Astrocyte (in vitro differentiated cells and primary cell): ENCODE measurements around the gene YBX2. TPM values are rescaled to one million over a fixed set of nuclear protein-coding genes. Genes with fewer than 3 reads are reported as not detected.
"Not testable (repeated sequence)": the region's sequence is repeated elsewhere in the genome, so short reads cannot be mapped to it uniquely, and the experiment has no call there.

ENCODE experiments used
- DNase-seq: peaks from one replicate; pipeline ENCODE4 v3.0.0-alpha.2; 2010; ENCODE audit warnings: low read depth
- FAIRE-seq: peaks from 2 replicates; lab custom pipeline; 2011; peaks lifted over from hg19 to GRCh38; lab: Jason Lieb, UNC
- H2AFZ ChIP-seq: 2 replicates; pipeline ENCODE4 v1.6.0; 2012; ENCODE audit warnings: low read depth, low read length, inconsistent platforms
- H3K27ac ChIP-seq: 2 replicates; pipeline ENCODE4 v1.5.1; 2011; ENCODE audit warnings: low read depth, low read length, inconsistent platforms
- H3K27me3 ChIP-seq: 2 replicates; pipeline ENCODE4 v1.6.0; 2011; ENCODE audit warnings: low read length, inconsistent platforms; ENCODE audit not compliant: insufficient read depth
- H3K36me3 ChIP-seq: 2 replicates; pipeline ENCODE4 v1.5.1; 2011; ENCODE audit warnings: low read length, inconsistent platforms; ENCODE audit not compliant: insufficient read depth
- H3K4me1 ChIP-seq: 2 replicates; pipeline ENCODE4 v1.5.1; 2011; ENCODE audit warnings: low read length, inconsistent platforms; ENCODE audit not compliant: insufficient read depth
- H3K4me2 ChIP-seq: 2 replicates; pipeline ENCODE4 v1.6.0; 2012; ENCODE audit warnings: low read length, inconsistent platforms
- H3K4me3 ChIP-seq: 2 replicates; pipeline ENCODE4 v1.5.1; 2011; ENCODE audit warnings: low read depth, mild to moderate bottlenecking, low read length, inconsistent platforms; ENCODE audit not compliant: insufficient read depth
- H3K79me2 ChIP-seq: 2 replicates; pipeline ENCODE4 v1.6.0; 2012; ENCODE audit warnings: mild to moderate bottlenecking, low read length, inconsistent platforms; ENCODE audit not compliant: insufficient read depth
- H3K9ac ChIP-seq: 2 replicates; pipeline ENCODE4 v1.6.0; 2012; ENCODE audit warnings: mild to moderate bottlenecking, low read length, inconsistent platforms
- H3K9me3 ChIP-seq: 2 replicates; pipeline ENCODE4 v1.5.1; 2012; ENCODE audit warnings: low read depth, mild to moderate bottlenecking, low read length, inconsistent platforms; ENCODE audit not compliant: insufficient read depth
- H4K20me1 ChIP-seq: 2 replicates; pipeline ENCODE4 v1.6.0; 2012; ENCODE audit warnings: low read length, inconsistent platforms; ENCODE audit not compliant: insufficient read depth
- H3K27ac Mint-ChIP-seq: one replicate; pipeline ENCODE4 v1.8.0; 2021; ENCODE audit warnings: mild to moderate bottlenecking, mixed read lengths; ENCODE audit not compliant: unreplicated experiment
- H3K27me3 Mint-ChIP-seq: one replicate; pipeline ENCODE4 v1.8.0; 2021; ENCODE audit warnings: low read depth, mixed read lengths; ENCODE audit not compliant: unreplicated experiment
- H3K36me3 Mint-ChIP-seq: one replicate; pipeline ENCODE4 v1.8.0; 2021; ENCODE audit warnings: low read depth, mixed read lengths; ENCODE audit not compliant: unreplicated experiment
- H3K4me1 Mint-ChIP-seq: one replicate; pipeline ENCODE4 v1.8.0; 2021; ENCODE audit warnings: low read depth, mixed read lengths; ENCODE audit not compliant: unreplicated experiment
- H3K4me3 Mint-ChIP-seq: one replicate; pipeline ENCODE4 v1.8.0; 2021; ENCODE audit warnings: mild to moderate bottlenecking, moderate library complexity, mixed read lengths; ENCODE audit not compliant: unreplicated experiment
- H3K9me3 Mint-ChIP-seq: one replicate; pipeline ENCODE4 v1.8.0; 2021; ENCODE audit warnings: mild to moderate bottlenecking, mixed read lengths; ENCODE audit not compliant: unreplicated experiment
- EZH2 ChIP-seq: IDR thresholded peaks from 2 replicates; pipeline ENCODE4 v1.6.1; 2012; ENCODE audit warnings: mild to moderate bottlenecking, low read length, inconsistent platforms; ENCODE audit not compliant: insufficient read depth
- total RNA-seq: library from RNA; stranded (reverse); gene quantifications from 2 replicates; pipeline ENCODE4 v1.2.1, GENCODE V29; 2021
- TF ChIP-seq, protein P1 (sequence below): IDR thresholded peaks from 2 replicates; pipeline ENCODE4 v1.5.1; 2011; ENCODE audit warnings: low read depth, mild to moderate bottlenecking, inconsistent platforms, low read length, moderate library complexity; ENCODE audit not compliant: insufficient read depth

The YBX2 gene
- total RNA-seq, 1 donor from 2014 or later, result 0.86 TPM

DNA sequence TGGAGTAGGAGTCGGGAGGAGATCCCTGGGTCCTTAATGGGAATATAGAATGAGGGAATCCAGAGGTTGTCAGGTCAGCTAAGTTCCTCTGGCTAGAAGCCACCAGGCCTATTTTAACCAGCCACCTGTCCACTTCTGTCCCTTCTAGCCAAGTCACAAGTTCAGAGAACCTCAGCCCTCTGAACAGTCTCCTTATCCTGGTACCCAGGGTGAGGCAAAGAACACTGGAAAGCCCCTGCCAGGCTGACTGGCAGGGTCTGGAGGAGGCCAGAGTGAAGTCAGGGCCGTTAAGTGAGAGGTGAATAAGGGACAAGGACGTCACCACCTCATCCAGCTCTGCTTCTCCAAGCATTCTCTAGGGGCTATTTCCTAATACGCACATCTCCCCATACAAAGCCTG is 45.6 kb downstream of the YBX2 start:
- peaks cover 72% of the 10 kb centered on the region for H3K79me2 ChIP-seq
- no peaks in the 10 kb centered on the region for H3K9me3 ChIP-seq
- no peak overlapping the region for H3K27ac ChIP-seq
- H3K4me3 ChIP-seq, result no peak overlapping the region
- peaks cover 15% of the 10 kb centered on the region for H3K4me1 ChIP-seq
- H3K36me3 Mint-ChIP-seq, result peaks cover 7% of the 10 kb centered on the region
- TF ChIP-seq, protein P1, sequence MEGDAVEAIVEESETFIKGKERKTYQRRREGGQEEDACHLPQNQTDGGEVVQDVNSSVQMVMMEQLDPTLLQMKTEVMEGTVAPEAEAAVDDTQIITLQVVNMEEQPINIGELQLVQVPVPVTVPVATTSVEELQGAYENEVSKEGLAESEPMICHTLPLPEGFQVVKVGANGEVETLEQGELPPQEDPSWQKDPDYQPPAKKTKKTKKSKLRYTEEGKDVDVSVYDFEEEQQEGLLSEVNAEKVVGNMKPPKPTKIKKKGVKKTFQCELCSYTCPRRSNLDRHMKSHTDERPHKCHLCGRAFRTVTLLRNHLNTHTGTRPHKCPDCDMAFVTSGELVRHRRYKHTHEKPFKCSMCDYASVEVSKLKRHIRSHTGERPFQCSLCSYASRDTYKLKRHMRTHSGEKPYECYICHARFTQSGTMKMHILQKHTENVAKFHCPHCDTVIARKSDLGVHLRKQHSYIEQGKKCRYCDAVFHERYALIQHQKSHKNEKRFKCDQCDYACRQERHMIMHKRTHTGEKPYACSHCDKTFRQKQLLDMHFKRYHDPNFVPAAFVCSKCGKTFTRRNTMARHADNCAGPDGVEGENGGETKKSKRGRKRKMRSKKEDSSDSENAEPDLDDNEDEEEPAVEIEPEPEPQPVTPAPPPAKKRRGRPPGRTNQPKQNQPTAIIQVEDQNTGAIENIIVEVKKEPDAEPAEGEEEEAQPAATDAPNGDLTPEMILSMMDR, result no peak
- TF ChIP-seq EZH2, result no peak
- no peak overlapping the region for H3K9ac ChIP-seq
- H4K20me1 ChIP-seq, result peaks cover 32% of the 10 kb centered on the region
- no peaks in the 10 kb centered on the region for H3K27me3 ChIP-seq
- H3K9me3 Mint-ChIP-seq, result no peaks in the 10 kb centered on the region
- peaks cover 16% of the 10 kb centered on the region for H3K36me3 ChIP-seq
- no peak for FAIRE-seq
- peaks cover 22% of the 10 kb centered on the region for H3K4me1 Mint-ChIP-seq
- DNase-seq, result no peak
- no peaks in the 10 kb centered on the region for H3K27me3 Mint-ChIP-seq
- peak overlapping the region; percentile 74 for H3K4me3 Mint-ChIP-seq
- no peak overlapping the region for H3K27ac Mint-ChIP-seq
- peak overlapping the region; percentile 27 for H3K4me2 ChIP-seq
- no peak overlapping the region for H2AFZ ChIP-seq

DNA sequence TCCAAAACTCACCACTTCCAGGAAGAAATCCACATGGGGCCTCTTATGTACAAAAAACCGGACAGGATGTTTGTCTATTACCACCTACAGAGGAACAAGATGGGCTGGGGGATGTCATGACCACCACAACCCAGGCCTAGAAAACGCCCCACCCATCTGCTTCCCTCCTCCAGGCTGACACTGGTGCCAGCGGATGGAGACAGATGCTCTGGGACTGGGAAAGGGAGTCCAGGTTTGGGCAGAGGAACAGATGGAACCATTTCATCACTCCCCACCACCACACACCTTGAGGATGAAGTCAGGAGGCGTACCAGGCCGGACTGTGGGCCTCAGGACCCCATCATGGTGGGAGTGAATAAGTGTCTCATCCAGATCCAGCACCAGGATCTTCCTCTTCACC is 47.7 kb downstream of the YBX2 start:
- DNase-seq (no peak), FAIRE-seq (no peak)
- H3K9me3 Mint-ChIP-seq, result no peaks in the 10 kb centered on the region
- Histone ChIP-seq H3K4me2 (no peak overlapping the region), H3K36me3 (peaks cover 16% of the 10 kb centered on the region), H3K79me2 (peaks cover 67% of the 10 kb centered on the region), H4K20me1 (peaks cover 32% of the 10 kb centered on the region), H3K27me3 (no peaks in the 10 kb centered on the region), H3K9ac (peak overlapping the region; percentile 12), H3K4me3 (no peak overlapping the region), H3K4me1 (peaks cover 10% of the 10 kb centered on the region), H3K9me3 (no peaks in the 10 kb centered on the region), H2AFZ (no peak overlapping the region), H3K27ac (no peak overlapping the region)
- H3K27ac Mint-ChIP-seq, result no peak overlapping the region
- H3K36me3 Mint-ChIP-seq, result peaks cover 7% of the 10 kb centered on the region
- H3K27me3 Mint-ChIP-seq, result no peaks in the 10 kb centered on the region
- H3K4me1 Mint-ChIP-seq, result peaks cover 18% of the 10 kb centered on the region
- peak overlapping the region; percentile 45 for H3K4me3 Mint-ChIP-seq
- TF ChIP-seq, protein P1, result no peak
- TF ChIP-seq EZH2, result no peak

DNA sequence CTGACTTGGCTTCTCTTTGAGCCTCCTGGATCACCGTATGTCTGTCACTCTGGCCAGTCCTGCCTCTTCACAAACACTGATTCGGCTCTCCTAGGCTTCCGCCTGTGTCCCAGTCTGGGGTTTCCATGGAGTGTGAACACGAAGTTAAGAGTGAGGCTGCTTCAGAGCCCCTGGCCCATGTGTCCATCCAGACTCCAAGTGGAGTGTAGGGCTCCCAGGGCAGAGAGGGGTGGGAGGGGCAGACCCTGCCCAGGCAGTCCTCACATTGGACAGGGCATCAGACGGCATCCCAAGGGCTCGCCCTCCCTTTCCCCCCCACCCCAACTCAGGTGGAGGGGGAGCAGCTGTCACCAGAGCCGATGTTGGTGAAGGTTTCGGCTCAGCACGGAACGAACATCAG is 50.6 kb downstream of the YBX2 start:
- peak overlapping the region; percentile 94 for H3K4me3 Mint-ChIP-seq
- not testable (repeated sequence) for FAIRE-seq, H3K9ac ChIP-seq, DNase-seq, H3K4me2 ChIP-seq, H3K9me3 ChIP-seq, H2AFZ ChIP-seq, H3K4me3 ChIP-seq, H3K27me3 Mint-ChIP-seq, H3K36me3 Mint-ChIP-seq, H3K27ac ChIP-seq, H3K27ac Mint-ChIP-seq, H3K9me3 Mint-ChIP-seq, H3K27me3 ChIP-seq
- Histone ChIP-seq H3K36me3 (peaks cover 26% of the 10 kb centered on the region), H4K20me1 (peaks cover 20% of the 10 kb centered on the region), H3K79me2 (peaks cover 67% of the 10 kb centered on the region), H3K4me1 (peaks cover 18% of the 10 kb centered on the region)
- H3K4me1 Mint-ChIP-seq, result peaks cover 17% of the 10 kb centered on the region
